Testis (tissue), 2 donors: Measurements from ENCODE around the gene NCKAP5.

Experiments
- POLR2A ChIP-seq: fragments of 450-650 bp; IDR thresholded peaks from one replicate; pipeline ENCODE4 v1.6.1; 2017; ENCODE audit warnings: antibody characterized with exemption, mild to moderate bottlenecking, moderate library complexity
- TF ChIP-seq, protein P1 (sequence below), 3 experiments: fragments of 450-650 bp in 2 of 3; fragments of 200-600 bp in 1 of 3; sonication (generic) in 1 of 3; IDR thresholded peaks; one replicate each; pipeline ENCODE4 v1.5.1; 2016 to 2019; ENCODE audit warnings: antibody characterized with exemption in 3 of 3, mild to moderate bottlenecking in 2 of 3, moderate library complexity in 1 of 3

DNA sequence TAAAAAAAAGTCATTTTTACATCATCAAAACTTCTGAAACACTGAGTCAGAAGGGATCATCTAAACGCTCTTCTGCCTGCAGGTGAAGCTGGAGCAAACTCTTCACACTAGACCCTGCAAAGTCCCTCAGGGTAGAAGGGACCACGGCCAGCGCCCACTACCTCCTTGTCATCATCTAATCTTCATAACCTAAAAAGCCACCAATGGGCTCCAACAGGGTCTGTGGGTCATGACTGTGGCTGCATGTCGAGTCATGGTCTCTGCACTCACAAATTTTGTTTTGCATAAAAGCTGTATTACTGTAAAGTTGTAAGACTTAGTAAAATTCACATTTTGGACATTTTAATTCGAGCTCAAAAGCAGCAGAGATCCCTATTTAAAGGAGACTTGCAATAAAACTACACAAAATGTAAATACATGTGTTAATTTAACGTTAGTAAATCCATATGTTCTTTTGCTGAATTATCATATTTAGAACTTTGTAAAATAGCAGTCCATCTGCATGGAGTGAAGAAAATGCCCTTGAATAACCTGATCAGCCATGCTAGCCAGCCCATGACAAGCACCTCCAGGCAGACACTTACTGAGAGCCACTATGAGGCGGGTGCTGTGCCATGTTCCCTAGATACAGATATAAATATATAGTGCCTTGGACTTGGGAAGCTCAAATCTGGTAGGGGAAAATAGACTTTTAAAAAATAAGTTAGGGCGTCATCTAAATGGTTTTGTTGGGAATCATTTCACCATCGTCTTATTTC lies 461.0 kb downstream of the NCKAP5 start:
- TF ChIP-seq POLR2A, result no peak
- TF ChIP-seq, protein P1, sequence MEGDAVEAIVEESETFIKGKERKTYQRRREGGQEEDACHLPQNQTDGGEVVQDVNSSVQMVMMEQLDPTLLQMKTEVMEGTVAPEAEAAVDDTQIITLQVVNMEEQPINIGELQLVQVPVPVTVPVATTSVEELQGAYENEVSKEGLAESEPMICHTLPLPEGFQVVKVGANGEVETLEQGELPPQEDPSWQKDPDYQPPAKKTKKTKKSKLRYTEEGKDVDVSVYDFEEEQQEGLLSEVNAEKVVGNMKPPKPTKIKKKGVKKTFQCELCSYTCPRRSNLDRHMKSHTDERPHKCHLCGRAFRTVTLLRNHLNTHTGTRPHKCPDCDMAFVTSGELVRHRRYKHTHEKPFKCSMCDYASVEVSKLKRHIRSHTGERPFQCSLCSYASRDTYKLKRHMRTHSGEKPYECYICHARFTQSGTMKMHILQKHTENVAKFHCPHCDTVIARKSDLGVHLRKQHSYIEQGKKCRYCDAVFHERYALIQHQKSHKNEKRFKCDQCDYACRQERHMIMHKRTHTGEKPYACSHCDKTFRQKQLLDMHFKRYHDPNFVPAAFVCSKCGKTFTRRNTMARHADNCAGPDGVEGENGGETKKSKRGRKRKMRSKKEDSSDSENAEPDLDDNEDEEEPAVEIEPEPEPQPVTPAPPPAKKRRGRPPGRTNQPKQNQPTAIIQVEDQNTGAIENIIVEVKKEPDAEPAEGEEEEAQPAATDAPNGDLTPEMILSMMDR (IDR thresholded peaks at IDR 0.05), result no peak
